Frontal cortex (tissue), 4 donors: Measurements from ENCODE around the gene GABARAPL2. TPM values are rescaled to one million over a fixed set of nuclear protein-coding genes. Genes with fewer than 3 reads are reported as not detected.
A peak's percentile ranks its signal among the peaks of the same experiment; 100 is the strongest.
"Not testable (repeated sequence)": the region's sequence is repeated elsewhere in the genome, so short reads cannot be mapped to it uniquely, and the experiment has no call there.

Source experiments
- DNase-seq, 2 donors: peaks; one replicate each; pipeline ENCODE4 v3.0.0; 2012; ENCODE audit warnings: low spot score in 2 of 2
- FAIRE-seq: peaks from 2 replicates; lab custom pipeline; 2012; peaks lifted over from hg19 to GRCh38; lab: Jason Lieb, UNC
- total RNA-seq: library from RNA; depleted of rRNA; stranded (reverse); fragments of >200 nt; gene quantifications from one replicate; pipeline ENCODE4 v1.2.3, GENCODE V29; 2014
- donor health status: control.
- donor health status: control.
- donor health status: control.

GABARAPL2 gene, protein sequence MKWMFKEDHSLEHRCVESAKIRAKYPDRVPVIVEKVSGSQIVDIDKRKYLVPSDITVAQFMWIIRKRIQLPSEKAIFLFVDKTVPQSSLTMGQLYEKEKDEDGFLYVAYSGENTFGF
- total RNA-seq, result 96.6 TPM

DNA sequence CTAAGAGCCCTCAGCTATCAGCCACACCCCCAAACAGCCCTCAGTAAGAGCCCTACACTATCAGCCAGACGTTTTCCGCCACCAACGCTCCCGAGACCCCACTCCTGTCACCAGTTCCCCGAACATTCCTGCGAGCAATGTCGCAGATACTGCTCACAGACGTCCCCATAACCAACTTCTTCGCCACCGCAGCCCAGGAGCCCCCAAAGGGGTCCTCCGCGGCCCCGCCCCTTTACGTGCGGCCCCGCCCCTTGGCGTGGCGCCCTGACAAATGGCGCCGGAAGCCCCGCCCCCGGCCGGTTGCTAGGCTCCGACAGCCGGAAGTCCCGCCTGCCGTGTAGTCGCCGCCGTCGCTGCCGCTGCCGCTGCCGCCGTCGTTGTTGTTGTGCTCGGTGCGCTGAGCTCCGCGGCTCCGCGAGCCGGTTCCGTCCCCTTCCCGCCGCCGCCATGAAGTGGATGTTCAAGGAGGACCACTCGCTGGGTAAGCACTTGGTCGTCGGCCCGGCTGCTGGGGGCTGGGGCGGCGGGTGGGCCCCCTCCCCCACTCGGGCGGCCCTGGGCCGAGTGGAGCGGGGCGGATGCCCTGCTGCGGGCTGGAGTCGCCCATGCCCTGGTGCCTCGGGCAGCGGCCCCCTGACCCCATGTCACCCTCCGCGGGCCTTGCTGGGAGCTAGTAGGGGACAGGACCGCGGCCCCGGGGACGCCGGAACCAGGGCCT is at the start of gene GABARAPL2:
TSS of gene GABARAPL2 (plus strand) at position 340 of the 718 bp plus-strand sequence. CDS start at position 448, 108 bp downstream.
- DNase-seq (peak; percentile 89 to 93), FAIRE-seq (no peak)

DNA sequence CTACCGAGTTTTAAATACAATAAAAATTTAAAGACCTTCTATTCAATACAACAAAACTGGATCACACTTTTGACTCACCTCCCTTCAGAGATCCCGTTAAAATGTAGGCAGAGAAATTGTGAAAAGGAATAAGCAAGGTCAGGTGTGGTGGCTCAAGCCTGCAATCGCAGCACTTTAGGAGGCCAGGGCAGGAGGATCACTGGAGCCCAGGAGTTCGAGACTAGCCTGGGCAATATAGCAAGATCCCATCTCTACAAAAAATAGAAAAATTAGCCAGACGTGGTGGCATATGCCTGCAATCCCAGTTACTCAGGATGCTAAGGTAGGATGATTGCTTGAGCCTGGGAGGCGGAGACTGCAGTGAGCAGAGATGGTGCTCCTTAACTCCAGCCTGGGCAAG is 47.0 kb upstream of the GABARAPL2 start:
- FAIRE-seq, result no peak
- no peak for DNase-seq

DNA sequence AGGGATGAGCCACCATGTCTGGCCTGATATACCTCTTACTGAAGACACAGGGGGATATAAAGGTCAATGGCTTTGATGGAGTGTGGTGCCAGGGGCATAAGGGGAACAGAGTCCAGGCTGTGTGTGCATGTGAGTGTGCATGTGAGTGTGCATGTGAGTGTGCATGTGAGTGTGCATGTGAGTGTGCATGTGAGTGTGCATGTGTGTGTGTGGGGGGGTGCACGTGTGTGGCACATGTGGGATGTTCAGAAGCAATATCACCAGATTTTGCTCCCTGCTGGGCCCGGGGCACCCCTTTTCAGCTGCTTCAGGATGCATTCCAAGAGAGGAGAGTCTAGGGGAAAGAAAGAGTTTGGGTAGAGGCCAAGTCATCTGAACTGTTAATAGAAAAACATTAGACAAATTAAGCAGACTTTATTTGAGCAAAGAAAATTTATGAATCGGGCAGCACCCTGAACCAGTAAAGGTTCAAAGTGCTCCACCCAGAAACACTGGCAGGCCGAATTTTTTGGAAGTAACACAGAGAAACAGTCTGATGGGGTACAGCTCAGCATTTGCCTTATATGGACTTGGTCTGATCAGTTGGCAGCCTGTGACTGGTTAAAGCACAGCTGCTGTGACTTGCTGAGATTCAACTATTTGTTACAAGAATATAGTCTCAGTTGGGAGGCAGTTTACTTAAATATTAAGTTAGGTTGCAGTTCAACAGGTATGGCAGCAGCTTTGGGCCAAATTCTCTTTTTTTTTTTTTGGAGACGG is 40.0 kb upstream of the GABARAPL2 start:
- FAIRE-seq (no peak), DNase-seq (no peak)

DNA sequence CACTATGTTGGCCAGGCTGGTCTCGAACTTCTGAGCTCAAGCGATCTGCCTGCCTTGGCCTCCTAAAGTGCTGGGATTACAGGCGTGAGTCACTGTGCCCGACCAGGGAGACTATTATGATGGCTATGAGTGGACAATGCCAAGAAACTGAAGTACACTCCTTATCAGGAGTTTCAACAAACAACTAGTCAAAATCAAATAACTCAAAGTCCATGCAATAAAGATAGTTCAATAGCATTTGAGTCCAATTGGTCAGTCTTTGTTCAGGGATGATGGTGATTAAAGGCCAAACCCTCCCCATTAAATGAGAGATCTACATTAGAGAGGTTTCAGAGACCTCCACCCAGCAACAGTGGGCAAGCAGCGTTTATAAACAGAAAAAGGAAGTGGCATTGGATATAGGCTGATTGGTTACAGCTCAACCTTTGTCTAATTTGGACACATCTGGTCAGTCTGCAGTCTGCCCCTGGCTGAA is 38.3 kb upstream of the GABARAPL2 start:
- no peak for FAIRE-seq
- no peak for DNase-seq

DNA sequence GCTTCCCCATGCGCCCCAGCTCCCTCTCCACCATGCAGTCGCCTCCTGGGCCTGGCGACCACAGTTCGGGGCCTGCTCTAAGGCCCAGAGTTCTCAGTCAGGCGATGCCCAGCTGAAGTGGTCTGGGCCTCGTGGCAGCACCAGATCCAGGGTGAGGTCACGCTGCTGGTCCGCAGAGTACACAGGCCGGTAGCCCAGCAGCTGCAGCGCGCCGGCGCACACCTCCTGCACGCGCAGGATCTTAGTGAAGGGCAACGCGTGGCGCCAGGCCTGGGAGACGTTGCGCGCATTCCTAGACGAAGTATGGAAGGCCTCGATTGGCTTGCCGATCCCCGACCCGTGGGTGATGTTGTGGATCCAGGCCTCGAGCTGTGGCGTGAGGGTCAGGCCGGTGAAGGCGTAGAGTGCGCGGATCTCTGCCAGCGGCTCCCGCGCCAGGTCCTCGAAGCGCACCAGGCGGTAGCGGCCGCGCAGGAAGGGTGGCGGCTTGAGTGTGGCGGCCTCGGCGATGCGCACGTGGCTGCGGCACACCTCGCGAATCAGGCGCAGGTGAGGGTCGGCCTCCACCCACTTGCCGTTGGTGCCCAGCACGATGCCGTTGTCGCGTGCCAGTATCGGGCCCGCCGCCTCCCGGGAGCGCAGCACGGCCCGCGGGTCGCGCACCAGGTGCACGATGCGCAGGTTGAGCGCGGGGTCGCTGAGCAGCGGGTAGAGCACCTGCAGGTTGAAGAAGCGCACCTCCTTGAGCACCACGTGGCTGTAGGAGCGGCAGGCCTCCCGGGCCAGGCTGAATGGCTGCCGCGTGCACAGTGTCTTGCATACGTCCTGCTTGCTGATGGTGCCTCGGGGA is 36.9 kb upstream of the GABARAPL2 start:
- FAIRE-seq (no peak), DNase-seq (no peak)

DNA sequence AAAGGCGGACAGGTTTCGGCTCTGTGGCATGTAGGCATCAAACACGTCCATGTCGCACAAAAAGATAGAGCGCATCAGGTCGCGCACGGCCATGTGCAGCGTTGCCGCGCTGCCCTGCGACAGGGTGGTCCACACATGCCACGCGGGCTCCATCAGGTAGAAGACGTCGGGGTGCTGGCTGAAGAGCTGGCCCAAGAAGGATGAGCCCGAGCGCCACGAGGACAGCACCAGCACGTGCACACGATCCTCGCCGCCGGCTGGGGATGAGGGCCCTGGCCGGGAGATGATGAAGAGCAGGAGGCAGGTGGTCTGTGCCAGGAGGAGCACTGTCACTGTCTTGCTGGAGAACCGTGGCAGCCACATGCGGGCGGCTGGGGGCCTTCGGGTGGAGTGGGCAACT is 36.2 kb upstream of the GABARAPL2 start:
- no peak for FAIRE-seq

DNA sequence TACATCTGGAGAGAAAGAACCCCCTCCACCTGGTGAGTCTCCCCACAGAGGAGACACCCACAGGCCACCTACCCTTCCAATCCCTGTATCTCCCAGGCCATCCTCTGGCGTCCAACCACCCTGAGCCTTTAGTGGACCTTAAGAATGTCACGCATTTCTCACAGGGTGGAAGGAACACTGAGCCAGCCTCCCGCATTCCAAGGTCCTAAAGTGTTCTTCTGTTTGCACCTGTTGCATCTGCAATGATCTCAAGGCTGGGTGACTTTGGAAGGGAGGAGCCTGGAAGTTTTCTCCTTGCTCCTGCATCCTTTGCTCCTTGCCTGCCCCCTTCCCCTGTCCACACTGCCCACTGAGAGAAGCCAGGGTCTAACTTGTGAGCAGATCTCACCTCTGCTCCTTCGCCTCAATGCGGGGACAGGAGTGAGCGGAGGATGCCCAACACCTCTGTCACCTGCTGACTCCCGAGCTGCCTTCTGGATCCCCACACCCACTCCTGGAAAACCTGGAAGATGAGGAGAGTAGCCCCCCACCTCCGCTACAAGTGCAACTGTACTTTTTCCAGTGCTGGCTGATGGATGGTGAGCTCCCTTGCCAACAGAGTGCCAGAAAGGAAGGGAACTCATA is 33.9 kb upstream of the GABARAPL2 start:
- FAIRE-seq (no peak), DNase-seq (no peak)

More for the DNA sequence above, 36.2 kb upstream of the GABARAPL2 start:
- no peak for DNase-seq

DNA sequence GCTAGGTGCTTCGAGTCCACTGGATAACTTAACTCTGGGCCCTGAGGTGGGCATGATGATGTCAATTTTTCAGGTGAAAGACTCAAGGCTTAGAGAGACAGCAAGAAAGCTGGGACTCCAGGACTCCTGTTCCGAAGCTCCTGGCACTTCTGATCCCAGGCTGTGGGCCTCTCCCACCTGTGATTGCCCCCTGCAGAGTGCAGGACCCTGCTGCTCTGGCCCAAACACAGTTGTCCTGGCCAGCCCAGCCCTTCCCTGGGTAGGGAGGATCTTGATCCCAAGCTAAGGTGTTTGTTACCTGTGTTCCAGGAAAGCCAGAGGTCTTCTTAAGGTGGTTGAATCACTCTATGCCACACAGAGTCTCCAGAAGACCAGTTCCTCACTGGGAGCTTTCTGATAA is 33.4 kb upstream of the GABARAPL2 start:
- DNase-seq, result no peak
- FAIRE-seq, result no peak

DNA sequence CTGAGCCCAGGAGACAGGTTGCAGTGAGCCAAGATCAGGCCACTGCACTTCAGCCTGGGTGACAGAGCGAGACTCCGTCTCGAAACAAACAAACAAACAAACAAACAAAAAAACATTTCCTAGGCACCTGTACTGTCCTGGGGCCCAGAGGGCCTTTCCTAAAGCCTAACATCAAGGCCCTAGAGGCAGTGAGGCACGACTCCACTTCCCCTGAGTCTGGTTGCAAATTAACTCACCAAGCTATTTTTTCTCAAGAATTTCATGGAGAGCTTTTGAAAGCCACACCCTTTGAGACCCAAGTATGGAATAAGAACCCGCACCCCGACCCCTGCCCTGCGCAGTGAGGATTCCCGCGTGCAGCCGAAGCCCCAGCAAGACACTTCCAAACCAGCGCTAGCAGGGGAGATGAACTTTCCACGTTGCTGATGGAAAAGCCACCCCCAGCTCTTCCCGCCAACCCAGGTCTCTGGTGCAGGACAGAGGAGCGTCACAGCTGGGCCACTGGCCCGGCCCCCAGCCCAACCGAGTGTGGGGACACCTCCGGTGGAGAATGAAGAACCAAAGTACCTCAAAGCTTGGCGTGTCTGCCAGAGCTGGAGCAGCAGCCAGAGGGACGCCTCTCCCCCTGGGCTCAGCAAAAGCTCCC is 31.5 kb upstream of the GABARAPL2 start:
- no peak for DNase-seq
- FAIRE-seq, result no peak

DNA sequence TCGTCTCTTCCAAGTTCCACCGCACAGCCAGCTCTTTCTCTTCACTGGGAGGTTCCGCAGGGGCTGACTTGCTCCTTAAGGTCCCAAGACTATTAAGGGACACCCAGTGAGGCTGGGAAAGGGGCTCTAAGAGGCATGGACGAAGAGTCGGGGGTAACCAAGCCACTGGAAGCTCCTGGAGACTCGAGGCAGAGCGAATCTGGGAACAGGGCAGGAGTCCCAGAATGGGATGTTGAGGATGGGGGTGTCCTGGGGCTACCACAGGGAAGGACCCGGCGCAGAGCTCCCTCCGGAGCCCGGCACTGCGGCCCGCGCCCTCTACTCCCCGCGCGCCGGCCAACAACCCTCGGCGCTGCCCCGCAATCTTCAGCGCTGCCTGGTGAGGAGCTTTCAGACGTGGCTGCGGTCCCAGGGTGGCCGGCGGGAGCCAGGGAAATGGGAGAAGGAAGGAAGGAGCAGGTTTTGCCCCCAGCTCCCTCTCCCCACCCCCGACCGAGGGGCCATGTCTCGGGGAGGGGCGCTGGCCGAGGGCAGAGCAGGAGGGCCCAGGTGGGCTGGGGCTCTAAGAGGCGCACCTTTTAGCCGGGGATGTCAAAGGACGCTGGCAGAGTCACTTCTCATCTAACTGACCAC is 30.9 kb upstream of the GABARAPL2 start:
- FAIRE-seq (no peak), DNase-seq (no peak)

DNA sequence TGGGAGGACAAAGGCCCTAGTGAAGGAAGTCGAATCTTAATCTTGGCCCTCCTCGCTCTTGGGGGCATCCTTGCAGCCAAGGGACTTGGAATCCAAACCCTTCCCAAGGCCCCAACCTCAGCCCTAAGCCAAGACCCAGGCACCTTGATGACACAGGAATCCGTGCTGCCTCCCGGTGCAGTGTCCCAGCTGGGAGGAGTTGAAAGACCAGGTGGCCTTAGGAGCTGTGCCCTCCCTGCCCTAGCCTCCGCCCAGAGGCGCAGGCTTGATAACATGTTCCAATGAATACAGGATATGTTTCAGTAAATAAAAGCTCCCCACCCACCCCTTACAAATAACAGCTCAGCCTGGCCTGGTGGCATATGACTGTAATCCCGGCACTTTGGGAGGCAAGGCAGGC is 30.3 kb upstream of the GABARAPL2 start, which contains the start of gene CHST5:
TSS of gene CHST5 (minus strand) at position 208 of the 400 bp plus-strand sequence. CDS start 5,724 bp downstream, outside the sequence.
- FAIRE-seq, result no peak

DNA sequence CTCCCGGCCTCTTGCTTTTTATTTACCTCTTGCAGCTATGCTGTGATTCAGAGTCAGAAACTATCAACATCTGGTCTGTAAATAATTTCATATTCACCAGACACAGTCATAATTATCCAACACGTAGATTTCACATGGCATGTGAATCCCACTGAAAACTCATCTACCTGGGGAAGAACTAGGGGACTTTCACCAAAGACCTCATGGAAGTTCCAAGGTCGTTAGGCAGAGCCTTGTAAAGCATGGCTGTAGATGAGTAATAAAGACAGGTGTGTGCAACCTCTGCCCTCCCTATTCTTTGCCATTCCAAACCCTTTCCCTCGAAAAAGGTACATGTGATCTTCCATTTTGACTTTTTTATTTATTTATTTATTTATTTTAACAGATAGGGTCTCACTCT is 28.4 kb upstream of the GABARAPL2 start:
- DNase-seq (no peak), FAIRE-seq (no peak)

More for the DNA sequence above, 30.3 kb upstream of the GABARAPL2 start, which contains the start of gene CHST5:
- DNase-seq, result no peak

DNA sequence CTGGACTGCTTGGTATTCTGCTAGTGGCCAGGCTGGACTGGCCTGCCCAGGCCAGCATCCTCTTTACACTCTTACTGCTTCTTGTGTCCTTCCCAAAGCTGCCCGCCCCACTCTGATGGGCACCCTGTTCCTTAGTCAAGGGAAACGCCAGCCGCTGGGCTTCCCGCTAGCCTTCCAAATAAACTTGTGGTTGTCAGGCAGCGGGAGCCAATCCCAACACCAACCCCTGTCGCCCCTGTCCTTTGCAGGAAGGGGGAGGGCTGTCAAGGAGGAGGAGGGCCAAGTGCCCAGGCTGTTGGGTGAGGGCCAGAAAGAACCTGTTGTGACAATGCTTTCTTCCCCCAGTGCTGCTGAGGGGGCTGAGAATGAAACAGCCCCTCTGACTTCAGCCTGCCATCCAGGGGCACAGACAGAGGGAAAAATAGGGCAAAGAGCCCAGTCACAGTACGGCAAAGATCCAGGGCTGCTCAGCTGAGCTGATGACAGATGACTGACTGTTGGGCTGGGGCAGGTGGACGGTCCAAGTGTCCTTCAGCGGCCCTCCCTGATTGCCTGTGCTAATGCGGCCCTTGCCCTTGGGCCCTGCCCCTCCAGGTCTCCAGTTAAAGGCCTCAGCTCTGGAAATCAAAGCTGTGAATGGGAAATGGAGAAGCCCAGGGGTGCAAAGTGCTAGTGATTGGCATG is 27.2 kb upstream of the GABARAPL2 start:
- DNase-seq, FAIRE-seq: not testable (repeated sequence)

DNA sequence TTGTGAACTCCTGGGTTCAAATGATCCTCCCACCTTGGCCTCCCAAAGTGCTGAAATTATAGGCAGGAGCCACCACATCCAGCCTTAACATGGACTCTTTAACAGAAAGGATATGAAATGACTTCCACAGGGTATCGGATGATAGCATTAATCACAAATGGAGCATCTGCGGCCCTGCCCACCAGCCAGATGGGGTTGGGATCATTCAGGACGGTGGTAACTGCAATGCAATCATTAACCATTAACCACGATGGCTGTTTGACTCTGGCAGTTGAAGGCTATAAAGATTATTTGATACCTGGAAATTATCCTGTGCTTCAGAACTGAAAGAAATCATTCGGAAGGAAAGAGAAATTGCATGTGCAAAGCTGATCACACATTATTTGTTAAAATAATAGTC is 24.9 kb upstream of the GABARAPL2 start:
- FAIRE-seq (no peak), DNase-seq (no peak)

DNA sequence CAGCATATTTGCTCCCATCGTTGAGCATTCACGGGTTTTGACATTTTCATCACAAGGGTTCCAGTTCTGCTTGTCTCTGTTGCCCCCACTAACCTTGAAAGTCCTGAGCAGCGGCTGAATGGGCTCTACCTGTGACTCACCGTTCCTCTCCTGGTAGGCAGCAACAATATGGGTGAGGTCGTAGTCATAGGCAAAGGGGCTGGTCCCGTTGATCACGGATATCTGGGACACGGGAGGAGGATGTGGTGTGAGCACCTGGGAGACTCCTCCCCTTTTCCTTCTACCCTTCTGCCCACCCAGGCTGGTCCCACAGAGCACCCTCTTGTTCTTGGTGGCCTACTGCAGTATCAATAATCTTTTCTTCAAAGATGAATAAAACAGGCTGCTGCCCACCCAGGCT is 23.7 kb upstream of the GABARAPL2 start:
- not testable (repeated sequence) for FAIRE-seq, DNase-seq

DNA sequence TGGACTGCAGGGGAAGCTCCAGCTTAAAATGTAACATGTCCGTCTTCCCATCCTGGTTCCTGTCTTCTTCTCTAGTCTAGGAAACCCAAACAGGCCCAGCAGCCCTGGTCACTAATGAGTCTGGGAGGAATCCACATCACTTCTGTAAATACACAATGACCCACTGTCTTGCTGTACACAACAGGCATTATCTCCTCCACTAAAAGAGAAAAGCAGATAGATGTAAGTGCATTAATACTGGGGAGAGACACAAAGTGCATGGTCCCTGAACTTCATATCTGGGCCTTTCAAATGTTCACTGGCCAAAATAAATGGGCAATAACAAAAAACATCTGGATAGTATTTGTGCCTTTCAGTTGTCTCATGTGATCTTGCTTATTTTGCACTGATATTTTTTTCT is 20.3 kb upstream of the GABARAPL2 start:
- DNase-seq, FAIRE-seq: not testable (repeated sequence)

DNA sequence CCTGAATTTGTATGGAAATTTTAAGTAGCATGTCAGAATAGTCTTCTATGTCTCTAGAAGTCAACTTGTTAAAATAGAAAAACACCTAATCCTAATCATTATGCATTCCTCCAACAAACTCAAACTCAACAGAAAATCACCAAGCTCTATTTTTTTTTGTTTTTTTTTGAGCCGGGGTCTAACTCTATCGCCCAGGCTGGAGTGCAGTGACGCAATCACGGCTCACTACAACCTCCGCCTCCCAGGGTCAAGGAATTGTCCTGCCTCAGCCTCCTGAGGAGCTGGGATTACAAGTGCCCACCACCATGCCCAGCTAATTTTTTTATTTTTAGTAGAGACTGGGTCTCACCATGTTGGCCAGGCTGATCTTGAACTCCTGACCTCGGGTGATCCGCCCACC is 19.9 kb upstream of the GABARAPL2 start:
- FAIRE-seq (no peak), DNase-seq (no peak)

DNA sequence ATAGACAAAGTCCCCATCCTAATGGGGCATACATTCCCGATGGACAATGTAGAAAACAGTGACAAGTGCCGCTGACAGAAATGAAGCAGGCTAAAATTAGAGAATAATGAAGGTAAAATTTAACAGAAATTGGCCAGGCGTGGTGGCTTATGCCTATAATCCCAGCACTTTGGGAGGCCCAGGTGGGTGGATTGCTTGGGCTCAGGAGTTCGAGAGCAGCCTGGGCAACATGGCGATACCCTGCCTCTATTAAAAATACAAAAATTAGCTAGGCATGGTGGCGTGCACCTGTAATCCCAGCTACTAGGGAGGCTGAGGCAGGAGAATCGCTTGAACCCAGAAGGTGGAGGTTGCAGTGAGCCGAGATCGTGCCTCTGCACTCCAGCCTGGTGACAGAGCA is 17.7 kb upstream of the GABARAPL2 start:
- not testable (repeated sequence) for FAIRE-seq, DNase-seq
